GM19395 (cell line): ENCODE measurements around the gene NEDD4L.

Experiments used
- ATAC-seq: cut with Tn5 transposase; IDR thresholded peaks from one replicate; pipeline ENCODE4 v1.9.1; 2021; ENCODE audit warnings: mild to moderate bottlenecking, moderate library complexity; ENCODE audit not compliant: unreplicated experiment

The NEDD4L gene

DNA sequence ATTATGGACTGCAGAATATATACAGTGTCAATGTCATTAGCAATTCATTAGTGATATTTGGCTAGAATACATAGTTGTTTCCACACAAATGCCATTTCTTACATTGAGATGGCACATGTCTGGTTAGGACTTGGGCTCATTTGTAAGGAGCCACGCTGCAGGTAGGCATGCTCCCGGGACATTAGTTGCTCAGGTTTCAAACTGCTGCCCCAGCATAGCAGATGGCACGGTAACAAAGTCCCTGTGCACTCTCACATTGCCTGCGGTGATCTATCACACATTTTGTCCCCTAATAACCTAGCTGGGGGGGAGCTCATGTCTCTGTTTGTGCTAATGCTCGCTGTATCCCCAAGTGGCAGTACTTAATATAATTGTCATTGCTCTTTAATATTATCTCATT, 185.1 kb downstream of the NEDD4L start:
- no peak for ATAC-seq

DNA sequence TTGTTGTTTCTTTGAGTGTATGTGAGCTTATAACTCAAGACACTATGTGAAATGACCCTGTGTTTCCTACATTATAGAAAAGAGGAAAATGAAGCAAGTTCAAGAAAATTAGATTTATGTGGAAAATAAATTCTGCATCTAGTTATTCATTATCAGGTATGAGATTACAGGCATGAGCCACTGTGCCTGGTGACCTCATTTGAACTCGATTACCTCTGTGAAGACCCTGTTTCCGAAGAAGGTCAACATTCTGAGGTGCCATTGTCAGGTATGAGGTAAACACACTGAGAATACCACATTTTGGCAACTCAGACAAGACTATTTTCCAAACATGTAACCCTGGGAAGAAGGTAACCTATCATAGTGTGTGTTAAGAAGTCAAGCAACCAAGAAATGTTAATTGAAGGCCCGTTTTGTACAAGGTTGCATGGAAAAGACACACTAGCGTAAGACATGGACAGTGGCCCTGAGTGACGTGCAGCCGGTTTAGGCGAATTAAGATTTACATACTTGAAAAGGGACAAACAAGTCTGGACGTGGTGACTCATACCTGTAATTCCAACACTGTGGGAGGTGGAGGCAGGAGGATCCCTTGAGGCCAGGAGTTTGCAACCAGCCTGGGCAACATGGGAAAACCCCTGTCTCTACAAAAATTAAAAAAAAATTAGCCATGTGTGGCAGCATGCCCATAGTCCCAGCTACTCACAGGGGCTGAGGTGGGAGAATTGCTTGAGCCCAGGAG, 186.6 kb downstream of the NEDD4L start:
- no peak for ATAC-seq

DNA sequence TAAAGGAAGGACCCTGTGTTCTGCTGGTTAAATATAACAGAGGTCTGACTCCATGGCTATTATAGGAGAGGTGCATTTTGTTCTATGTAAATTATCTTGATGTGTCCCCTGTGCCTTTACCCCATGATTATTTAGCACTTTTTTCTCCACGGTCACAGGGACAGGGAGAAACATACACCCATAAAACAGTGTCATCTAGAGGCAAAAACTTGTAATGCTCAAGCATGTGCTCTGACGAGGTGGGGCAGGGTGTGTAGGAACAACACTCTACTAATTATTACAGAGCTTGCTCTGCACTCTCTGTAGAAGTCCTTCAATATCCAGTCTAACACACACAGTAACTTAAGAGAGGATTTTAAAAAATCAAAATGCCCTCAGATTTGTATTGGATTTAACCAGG, 187.9 kb downstream of the NEDD4L start:
- no peak for ATAC-seq

DNA sequence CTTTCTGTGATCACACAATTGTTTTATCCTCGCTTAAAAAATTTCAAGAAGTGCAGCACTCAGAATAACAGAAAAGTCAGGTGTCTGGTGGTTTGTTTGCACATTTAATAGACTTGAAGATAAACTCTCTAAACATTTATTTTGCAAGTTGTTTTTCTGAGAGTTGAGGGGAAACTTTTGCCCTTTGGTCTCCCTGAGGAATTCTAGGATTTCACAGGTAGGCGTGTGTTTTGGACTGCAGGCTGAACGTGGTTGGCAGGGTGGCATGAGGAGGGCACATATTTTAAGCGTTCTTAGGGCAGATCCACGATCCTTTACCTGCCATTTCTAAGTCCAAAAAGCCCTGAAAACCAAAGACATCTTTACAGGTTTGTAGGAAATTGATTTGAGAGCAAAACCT, 188.6 kb downstream of the NEDD4L start:
- ATAC-seq = no peak

GRCh38 chr18:58234359-58234741, 190.3 kb downstream of the NEDD4L start:
- ATAC-seq = no peak

DNA sequence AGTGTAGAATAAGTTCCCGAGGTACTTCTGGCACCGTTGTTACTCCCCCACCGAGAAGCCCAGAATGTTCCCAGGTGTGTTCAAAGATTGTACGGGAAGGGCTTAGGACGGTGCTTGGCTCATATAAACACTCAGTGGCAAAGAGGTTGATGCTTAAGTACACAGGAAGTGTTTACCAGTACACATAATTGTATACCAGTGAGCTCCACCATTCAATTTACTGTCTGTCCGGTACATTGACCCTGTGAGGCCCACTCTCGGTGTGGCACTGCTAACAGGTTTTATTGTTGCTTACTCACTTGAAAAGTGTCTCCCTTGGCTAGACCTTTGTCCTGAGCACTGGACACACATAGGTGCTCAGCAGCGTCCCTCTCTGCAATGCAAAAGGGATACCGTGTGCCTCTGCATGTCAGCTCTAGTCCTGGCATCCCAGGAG, 191.0 kb downstream of the NEDD4L start:
- no peak for ATAC-seq

GRCh38 chr18:58239879-58240278, 195.9 kb downstream of the NEDD4L start:
- ATAC-seq = no peak

- no peak for ATAC-seq
These were observed 197.1 kb downstream of the NEDD4L start for GRCh38 chr18:58241026-58241679.

GRCh38 chr18:58241877-58242276, 197.9 kb downstream of the NEDD4L start:
- no peak for ATAC-seq

- ATAC-seq = no peak
These were observed 198.4 kb downstream of the NEDD4L start for GRCh38 chr18:58242435-58242834.

GRCh38 chr18:58242968-58243367, 198.9 kb downstream of the NEDD4L start:
- no peak for ATAC-seq

- ATAC-seq = no peak
These were observed 199.4 kb downstream of the NEDD4L start for GRCh38 chr18:58243401-58243800.

- no peak for ATAC-seq
These were observed 203.4 kb downstream of the NEDD4L start for GRCh38 chr18:58247363-58247834.

- no peak for ATAC-seq
These were observed 205.7 kb downstream of the NEDD4L start for GRCh38 chr18:58249712-58250111.

- no peak for ATAC-seq
These were observed 207.4 kb downstream of the NEDD4L start for GRCh38 chr18:58251416-58251815.

DNA sequence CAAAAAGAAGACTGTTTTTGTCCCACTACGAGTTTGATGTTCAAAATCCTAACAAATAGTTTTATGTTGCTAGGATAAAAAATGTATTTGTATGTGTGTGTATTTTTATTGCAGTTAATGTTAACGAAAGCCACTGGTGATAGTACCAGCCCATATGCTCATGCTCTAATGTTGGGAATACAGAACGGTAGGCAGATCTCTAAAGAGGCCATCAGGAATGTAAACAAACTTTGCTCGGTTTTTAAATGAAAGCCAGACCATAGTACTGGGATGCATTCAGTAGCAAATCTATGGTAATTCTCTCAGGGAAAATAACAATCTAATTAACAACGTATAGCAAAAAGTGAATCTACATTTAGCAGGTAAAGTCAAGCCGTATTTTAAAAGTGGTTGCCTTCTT, 208.1 kb downstream of the NEDD4L start:
- no peak for ATAC-seq

GRCh38 chr18:58253318-58253717, 209.3 kb downstream of the NEDD4L start:
- ATAC-seq = no peak

- no peak for ATAC-seq
These were observed 209.8 kb downstream of the NEDD4L start for GRCh38 chr18:58253871-58254270.

DNA sequence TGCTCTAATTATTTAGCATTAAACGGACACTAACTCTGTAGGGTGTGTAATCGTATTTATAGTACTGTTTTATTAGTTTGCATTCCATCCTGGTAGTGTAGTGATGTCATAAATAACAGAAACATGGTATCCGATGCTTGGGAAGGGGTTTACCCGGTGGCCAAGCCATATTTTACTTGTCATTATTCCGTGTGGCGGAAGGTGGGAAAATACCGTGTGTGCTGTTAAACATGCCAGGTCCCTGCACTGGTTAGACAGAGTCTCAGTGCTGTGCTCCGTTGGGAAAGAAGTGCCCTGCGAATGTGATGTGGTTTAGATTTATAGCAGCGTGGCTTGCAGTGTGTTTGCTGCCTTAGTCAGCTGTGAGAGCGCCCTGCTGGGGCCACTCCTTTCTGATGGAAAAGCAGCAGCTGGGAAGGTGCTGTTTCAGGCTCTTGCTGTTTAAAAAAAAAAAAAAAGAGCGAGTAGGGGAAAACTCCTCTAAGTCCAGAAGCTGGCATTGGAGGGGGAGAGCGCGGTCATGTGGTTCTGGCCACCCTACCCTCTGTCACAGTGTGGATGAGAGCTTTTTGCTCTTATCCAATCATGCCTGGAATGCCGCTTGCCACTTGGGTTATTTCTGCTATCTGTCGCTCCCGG, 211.0 kb downstream of the NEDD4L start:
- no peak for ATAC-seq

- ATAC-seq = no peak
These were observed 211.8 kb downstream of the NEDD4L start for GRCh38 chr18:58255701-58256311.

GRCh38 chr18:58256316-58257080, 212.5 kb downstream of the NEDD4L start:
- no peak for ATAC-seq
